HUES48 (cell line): Measurements from ENCODE around the gene NTN1.

Source experiments
- H3K27ac ChIP-seq: one replicate; pipeline ENCODE4 v1.7.0; 2013; ENCODE audit warnings: low read depth, low read length, inconsistent platforms
- H3K27me3 ChIP-seq: 2 replicates; pipeline ENCODE4 v1.6.1; 2013; ENCODE audit warnings: mild to moderate bottlenecking, low read length; ENCODE audit not compliant: control insufficient read depth, insufficient read depth
- H3K36me3 ChIP-seq: 2 replicates; pipeline ENCODE4 v1.6.1; 2013; ENCODE audit warnings: low read length; ENCODE audit not compliant: control insufficient read depth, insufficient read depth
- H3K4me1 ChIP-seq: 2 replicates; pipeline ENCODE4 v1.6.1; 2013; ENCODE audit warnings: mild to moderate bottlenecking, low read length; ENCODE audit not compliant: control insufficient read depth, insufficient read depth
- H3K4me3 ChIP-seq: 2 replicates; pipeline ENCODE4 v1.5.1; 2013; ENCODE audit warnings: mild to moderate bottlenecking, low read depth, low read length
- H3K9ac ChIP-seq: 2 replicates; pipeline ENCODE4 v1.6.1; 2013; ENCODE audit warnings: mild to moderate bottlenecking, low read depth, low read length, moderate library complexity
- H3K9me3 ChIP-seq: 2 replicates; pipeline ENCODE4 v1.6.1; 2013; ENCODE audit warnings: low read length; ENCODE audit not compliant: control insufficient read depth, insufficient read depth

The NTN1 gene

DNA sequence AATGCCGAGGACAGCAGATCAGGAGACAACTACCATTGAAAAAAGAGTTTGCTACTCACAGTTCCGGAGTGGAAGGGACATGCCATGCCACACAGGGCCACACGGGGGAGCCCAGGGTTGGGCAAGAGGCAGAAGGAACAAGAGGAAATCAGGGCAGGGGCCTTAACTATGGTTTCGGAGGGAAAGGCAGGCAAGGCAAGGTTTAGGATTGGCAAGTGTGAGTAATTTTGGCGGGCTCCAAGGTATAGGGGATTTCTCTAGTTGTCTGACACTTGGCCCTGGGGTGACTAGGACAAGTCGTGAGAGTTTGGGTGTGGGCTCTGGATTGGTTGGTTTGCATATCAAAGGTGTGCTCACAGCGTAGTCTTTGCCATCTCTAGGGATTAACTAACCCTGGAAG, 27.0 kb upstream of the NTN1 start:
- H3K4me1 ChIP-seq: peaks cover 14% of the 10 kb centered on the region; the same call in 1 of the 2 replicates
- no peaks in the 10 kb centered on the region for H3K27me3 ChIP-seq
- no peak overlapping the region for H3K9ac ChIP-seq
- H3K4me3 ChIP-seq: no peak overlapping the region
- no peak overlapping the region for H3K27ac ChIP-seq
- H3K9me3 ChIP-seq: no peaks in the 10 kb centered on the region
- H3K36me3 ChIP-seq: no peaks in the 10 kb centered on the region

DNA sequence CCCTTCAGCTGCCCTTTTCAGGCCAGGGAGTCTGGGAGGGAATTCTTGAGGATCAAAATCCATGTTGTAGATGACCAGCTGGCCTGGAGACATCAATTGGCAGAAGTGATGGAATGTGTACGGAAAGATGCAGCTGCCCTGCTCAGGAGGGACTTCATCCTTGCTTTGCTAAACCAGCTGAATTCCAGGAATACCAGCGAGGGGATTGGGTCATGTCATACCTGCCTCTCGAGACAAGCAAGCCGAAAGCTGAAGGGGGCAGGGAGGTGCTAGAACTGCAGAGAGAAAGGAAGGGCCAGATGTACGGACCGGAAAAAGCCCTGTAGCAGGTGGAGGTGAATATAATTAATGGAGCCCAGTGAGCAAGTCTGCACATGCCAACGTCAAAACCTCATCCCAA, 25.6 kb upstream of the NTN1 start:
- H3K27ac ChIP-seq: no peak overlapping the region
- H3K36me3 ChIP-seq: no peaks in the 10 kb centered on the region
- no peak overlapping the region for H3K4me3 ChIP-seq
- H3K27me3 ChIP-seq: peaks cover 5% of the 10 kb centered on the region; the same call in 1 of the 2 replicates
- peaks cover 14% of the 10 kb centered on the region; the same call in 1 of the 2 replicates for H3K4me1 ChIP-seq
- no peak overlapping the region for H3K9ac ChIP-seq
- H3K9me3 ChIP-seq: no peaks in the 10 kb centered on the region

GRCh38 chr17:8997994-8998628, 23.2 kb upstream of the NTN1 start:
- no peaks in the 10 kb centered on the region for H3K36me3 ChIP-seq
- H3K4me3 ChIP-seq: no peak overlapping the region
- no peaks in the 10 kb centered on the region for H3K9me3 ChIP-seq
- peaks cover 23% of the 10 kb centered on the region for H3K4me1 ChIP-seq
- H3K9ac ChIP-seq: no peak overlapping the region
- H3K27ac ChIP-seq: no peak overlapping the region
- peaks cover 28% of the 10 kb centered on the region for H3K27me3 ChIP-seq

GRCh38 chr17:9001559-9001958, 19.8 kb upstream of the NTN1 start:
- no peaks in the 10 kb centered on the region for H3K36me3 ChIP-seq
- H3K9me3 ChIP-seq: no peaks in the 10 kb centered on the region
- peaks cover 62% of the 10 kb centered on the region for H3K27me3 ChIP-seq
- no peak overlapping the region for H3K4me3 ChIP-seq
- H3K9ac ChIP-seq: no peak overlapping the region
- H3K4me1 ChIP-seq: peaks cover 20% of the 10 kb centered on the region
- no peak overlapping the region for H3K27ac ChIP-seq

DNA sequence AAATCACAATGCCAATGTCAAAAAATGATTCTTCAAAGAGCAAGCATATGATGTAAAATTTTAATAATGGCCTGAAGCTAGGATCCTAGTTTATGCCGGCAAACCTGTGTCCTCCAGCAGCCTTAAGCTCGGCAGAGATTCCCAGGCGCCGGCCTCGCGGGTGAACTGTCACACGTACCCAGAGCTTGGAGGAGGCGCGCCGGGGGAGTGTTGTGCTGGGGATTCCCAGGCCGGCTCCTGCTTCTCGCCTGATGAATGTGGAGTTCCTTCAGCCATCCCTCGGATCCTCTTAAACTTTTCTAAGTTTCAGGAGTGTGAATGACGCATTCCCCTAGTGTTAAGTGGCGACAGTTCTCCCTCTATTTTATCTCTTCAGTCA, 19.1 kb upstream of the NTN1 start:
- Histone ChIP-seq H3K9ac (no peak overlapping the region), H3K9me3 (no peaks in the 10 kb centered on the region), H3K27ac (no peak overlapping the region), H3K27me3 (peaks cover 69% of the 10 kb centered on the region), H3K4me3 (peak overlapping the region; percentile 52), H3K4me1 (peaks cover 20% of the 10 kb centered on the region), H3K36me3 (no peaks in the 10 kb centered on the region)

DNA sequence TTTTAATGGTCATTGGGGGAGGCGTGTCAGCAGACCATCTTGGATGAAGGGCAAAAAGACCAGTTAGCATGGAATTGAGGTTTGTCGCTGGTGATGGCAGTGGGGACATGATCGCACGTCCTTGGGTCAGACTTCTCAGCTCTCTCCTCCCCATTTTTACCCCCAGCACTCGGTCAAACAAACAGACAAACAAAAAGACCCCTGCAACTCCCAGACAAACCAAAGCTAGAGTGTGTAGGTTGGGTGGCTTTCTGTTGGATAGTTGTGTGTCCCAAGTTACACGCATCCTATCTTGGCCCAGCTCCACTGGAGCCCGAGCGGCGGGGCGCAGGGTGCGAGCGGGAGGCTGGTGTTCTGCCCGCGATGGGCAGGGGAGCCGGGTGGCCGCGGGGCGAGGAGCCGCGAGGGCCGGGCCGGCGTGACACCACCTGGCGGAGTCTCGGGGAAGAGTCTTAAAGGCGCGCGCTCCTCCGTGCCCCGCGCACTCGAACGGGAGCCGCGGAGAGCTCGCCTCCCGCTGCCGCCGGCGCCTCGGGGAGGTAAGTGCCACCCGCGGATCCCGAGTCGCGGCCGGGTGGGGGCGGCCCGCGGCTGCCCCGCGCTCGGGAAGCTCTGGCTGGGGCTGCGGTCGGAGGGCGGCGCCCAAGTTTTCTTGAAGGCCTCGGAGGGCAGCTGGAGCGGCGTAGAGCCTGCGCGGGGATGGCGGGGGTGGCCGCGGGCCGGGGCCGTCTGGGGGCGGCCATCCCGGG, 18.5 kb upstream of the NTN1 start:
- no peak overlapping the region for H3K27ac ChIP-seq
- peaks cover 75% of the 10 kb centered on the region for H3K27me3 ChIP-seq
- H3K9me3 ChIP-seq: no peaks in the 10 kb centered on the region
- H3K4me3 ChIP-seq: peak overlapping the region; percentile 52
- H3K9ac ChIP-seq: no peak overlapping the region
- peaks cover 20% of the 10 kb centered on the region for H3K4me1 ChIP-seq
- no peaks in the 10 kb centered on the region for H3K36me3 ChIP-seq

GRCh38 chr17:9003355-9004131, 17.8 kb upstream of the NTN1 start:
- Histone ChIP-seq H3K4me1 (peaks cover 20% of the 10 kb centered on the region), H3K4me3 (peak overlapping the region; percentile 52), H3K36me3 (no peaks in the 10 kb centered on the region), H3K27me3 (peaks cover 81% of the 10 kb centered on the region), H3K9me3 (no peaks in the 10 kb centered on the region), H3K9ac (no peak overlapping the region), H3K27ac (no peak overlapping the region)

DNA sequence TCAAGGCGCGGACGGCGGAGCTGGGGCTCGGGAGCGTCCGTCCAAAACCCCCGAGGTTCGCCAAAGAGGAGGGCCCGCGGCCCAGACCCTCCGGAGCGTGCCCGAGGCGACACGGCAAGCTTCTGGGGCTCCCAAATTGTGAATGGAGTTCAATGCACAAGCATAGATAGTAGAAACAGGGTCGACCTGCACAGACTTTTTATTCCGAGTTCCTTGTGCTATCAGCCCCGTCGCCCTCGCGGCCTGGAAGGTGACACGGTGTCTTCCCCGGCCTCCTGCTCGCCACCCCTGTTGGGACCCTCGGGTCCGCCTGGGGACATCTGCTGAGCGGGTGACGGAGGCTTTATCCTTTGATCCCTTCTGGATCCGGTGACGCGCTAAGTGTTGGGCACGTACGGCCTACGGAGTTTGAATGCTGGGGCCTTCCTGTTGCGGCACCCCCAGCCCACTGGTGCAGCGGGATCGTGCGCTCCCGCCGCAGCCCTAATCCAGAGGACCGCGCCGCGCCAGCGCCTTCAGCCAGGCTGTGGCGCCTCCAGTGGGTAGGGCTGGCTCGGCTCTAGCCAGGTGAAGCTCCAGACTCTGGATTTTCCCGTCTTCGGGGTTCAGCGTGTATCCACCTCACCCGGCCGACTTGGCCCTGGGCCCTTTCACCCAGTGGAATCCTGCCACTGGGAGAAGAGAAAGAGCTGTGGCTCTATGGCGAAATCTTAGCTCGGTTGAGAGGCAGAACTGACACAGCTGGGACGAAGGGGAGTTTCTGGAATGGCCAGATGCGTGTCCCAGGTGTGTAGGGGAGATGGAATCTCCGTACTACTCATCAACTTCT, 17.0 kb upstream of the NTN1 start:
- peaks cover 20% of the 10 kb centered on the region for H3K4me1 ChIP-seq
- peak overlapping the region; percentile 51 for H3K4me3 ChIP-seq
- peaks cover 89% of the 10 kb centered on the region for H3K27me3 ChIP-seq
- H3K27ac ChIP-seq: no peak overlapping the region
- no peak overlapping the region for H3K9ac ChIP-seq
- H3K36me3 ChIP-seq: no peaks in the 10 kb centered on the region
- H3K9me3 ChIP-seq: no peaks in the 10 kb centered on the region

GRCh38 chr17:9004961-9005285, 16.4 kb upstream of the NTN1 start:
- no peaks in the 10 kb centered on the region for H3K36me3 ChIP-seq
- peaks cover 20% of the 10 kb centered on the region for H3K4me1 ChIP-seq
- no peaks in the 10 kb centered on the region for H3K9me3 ChIP-seq
- H3K27ac ChIP-seq: no peak overlapping the region
- no peak overlapping the region for H3K4me3 ChIP-seq
- H3K27me3 ChIP-seq: peaks cover 95% of the 10 kb centered on the region
- no peak overlapping the region for H3K9ac ChIP-seq

GRCh38 chr17:9006175-9006767, 15.0 kb upstream of the NTN1 start:
- Histone ChIP-seq H3K4me3 (no peak overlapping the region), H3K4me1 (peaks cover 20% of the 10 kb centered on the region), H3K9ac (no peak overlapping the region), H3K27ac (no peak overlapping the region), H3K36me3 (no peaks in the 10 kb centered on the region), H3K9me3 (no peaks in the 10 kb centered on the region), H3K27me3 (peaks cover 99% of the 10 kb centered on the region)
